ENCODE data around the gene PLPPR1.

DNA sequence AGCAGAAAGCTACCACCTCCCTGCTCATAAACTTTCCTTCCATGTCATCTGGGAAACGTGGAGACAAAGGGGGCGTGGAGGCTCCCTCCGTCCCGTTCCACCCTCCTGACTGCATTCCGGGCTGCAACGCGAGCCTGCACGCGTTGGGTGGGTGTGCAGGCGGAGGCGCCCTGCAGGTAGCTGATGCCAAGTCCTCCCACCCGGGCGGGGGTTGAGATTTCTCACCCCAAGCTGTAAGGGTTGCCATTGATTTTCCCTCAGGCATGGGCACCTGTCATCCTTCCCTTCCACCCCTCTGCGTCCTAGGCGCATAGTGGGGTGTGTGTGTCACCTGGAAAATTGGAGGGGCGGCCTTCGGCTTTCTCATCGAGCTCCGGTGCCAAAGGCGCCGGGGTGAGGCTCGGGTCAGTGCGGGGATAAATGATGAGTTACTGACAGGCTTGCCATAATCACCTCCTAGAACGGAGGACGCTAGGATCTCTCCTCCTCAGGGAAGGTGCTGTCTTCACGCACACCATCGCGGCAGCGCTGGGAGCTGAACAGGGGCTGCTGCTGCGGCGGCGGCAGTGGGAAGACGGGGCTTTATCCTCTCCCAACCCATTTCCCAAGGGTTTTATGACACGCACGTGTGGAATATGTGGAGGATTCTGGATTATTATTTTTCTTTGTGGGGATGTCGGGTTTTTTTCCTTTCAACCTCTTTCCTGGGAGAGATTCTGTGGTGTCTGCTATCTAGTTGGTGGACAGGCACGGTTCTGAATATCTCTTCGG is 973 bp downstream of the PLPPR1 start:
- TF ChIP-seq, protein P1, sequence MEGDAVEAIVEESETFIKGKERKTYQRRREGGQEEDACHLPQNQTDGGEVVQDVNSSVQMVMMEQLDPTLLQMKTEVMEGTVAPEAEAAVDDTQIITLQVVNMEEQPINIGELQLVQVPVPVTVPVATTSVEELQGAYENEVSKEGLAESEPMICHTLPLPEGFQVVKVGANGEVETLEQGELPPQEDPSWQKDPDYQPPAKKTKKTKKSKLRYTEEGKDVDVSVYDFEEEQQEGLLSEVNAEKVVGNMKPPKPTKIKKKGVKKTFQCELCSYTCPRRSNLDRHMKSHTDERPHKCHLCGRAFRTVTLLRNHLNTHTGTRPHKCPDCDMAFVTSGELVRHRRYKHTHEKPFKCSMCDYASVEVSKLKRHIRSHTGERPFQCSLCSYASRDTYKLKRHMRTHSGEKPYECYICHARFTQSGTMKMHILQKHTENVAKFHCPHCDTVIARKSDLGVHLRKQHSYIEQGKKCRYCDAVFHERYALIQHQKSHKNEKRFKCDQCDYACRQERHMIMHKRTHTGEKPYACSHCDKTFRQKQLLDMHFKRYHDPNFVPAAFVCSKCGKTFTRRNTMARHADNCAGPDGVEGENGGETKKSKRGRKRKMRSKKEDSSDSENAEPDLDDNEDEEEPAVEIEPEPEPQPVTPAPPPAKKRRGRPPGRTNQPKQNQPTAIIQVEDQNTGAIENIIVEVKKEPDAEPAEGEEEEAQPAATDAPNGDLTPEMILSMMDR (IDR thresholded peaks at IDR 0.05), result no peak
- TF ChIP-seq EZH2 (IDR thresholded peaks at IDR 0.05), result peak; percentile 80

Data from neural progenitor cell (in vitro differentiated cells).